GM18499 (cell line): ENCODE measurements around the gene C1orf167.

Experiments used
- ATAC-seq: cut with Tn5 transposase; IDR thresholded peaks from one replicate; pipeline ENCODE4 v1.9.1; 2021; ENCODE audit warnings: moderate number of reproducible peaks; ENCODE audit not compliant: insufficient read depth, unreplicated experiment

Gene C1orf167, protein sequence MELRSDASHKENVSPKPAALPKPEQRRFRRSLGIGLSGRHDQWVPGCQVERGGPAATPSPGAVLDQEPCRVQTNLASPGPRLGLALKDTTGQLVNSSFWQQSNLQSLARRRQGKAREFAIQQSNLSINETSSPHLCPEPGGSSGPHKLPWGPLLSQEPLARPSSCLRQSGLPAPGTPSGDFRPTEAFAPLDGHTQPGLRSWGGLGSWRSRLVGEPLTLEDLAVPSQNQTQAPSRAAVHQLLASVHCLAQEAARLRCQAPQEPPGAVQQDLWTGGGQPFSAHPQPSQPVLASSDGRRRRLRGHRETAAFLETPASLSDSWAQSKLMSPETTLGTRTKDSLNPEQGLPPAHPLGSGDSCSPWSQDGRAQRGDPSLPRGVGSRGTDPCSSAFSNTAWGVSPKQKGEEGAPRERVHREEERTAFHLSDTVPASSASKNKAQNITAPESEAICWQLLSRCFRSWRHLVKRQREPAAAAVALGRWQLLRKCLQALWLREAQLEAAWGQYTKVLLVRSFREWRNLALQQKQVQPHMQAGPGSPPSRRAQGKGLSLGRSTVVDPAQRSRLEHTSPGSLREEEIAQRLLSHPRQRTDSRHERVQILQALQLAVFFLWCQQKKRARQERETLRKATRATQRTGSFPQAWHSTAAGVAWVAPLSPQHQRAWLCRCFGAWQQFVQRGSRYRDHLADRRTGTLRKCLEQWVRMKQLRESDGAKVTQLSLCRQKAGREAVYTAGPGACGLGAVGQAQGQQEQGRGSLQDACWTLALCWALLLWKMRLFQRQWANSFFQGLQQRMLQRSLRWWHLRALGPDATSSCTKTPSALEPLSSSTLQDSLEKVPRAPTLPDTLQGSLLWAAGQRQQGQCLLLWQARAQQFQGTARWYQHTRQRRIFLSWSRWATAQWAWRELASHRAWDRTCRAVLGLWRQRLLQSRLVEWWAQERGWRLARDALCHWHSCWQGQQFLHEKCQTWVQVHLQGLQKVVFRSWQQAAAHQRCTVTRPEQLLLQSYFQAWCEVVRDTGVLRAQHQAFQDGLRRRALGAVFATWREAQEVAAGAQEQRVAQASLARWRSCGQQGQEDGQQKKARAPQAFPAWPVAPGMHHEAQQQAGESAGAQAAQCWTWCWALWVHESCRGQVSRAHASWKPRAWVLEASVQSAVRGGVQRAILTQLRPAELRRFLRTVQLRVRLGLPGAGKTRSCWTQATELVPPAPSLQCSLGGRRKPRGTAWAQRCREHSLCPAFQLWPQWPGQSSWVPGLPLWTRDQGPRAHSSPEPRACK (N-terminal part only)

GRCh38 chr1:11761988-11762406, at the start of gene C1orf167:
TSS of gene C1orf167 (plus strand) at chr1:11762193. CDS start at chr1:11764401, 2,208 bp downstream.
- ATAC-seq = no peak

- ATAC-seq = no peak
Measured at GRCh38 chr1:11712285-11712684, 49.7 kb upstream of the C1orf167 start.

DNA sequence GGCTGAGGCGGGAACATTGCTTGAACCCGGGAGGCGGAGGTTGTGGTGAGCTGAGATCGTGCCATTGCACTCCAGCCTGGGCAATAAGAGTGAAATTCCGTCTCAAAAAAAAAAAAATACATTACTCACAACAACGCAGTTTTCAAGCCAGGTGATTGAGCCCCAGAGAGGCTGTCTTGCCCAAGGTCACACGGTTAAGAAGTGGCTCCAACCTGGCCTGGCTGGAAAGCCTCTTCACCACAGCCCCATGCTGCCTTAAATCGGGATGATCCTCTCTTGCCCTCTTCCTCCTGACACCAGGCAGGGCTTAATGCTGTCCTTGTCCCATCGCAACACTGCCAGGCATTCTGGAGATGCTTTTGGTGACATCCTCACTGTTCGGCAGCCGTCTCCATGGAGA, 48.9 kb upstream of the C1orf167 start:
- no peak for ATAC-seq

DNA sequence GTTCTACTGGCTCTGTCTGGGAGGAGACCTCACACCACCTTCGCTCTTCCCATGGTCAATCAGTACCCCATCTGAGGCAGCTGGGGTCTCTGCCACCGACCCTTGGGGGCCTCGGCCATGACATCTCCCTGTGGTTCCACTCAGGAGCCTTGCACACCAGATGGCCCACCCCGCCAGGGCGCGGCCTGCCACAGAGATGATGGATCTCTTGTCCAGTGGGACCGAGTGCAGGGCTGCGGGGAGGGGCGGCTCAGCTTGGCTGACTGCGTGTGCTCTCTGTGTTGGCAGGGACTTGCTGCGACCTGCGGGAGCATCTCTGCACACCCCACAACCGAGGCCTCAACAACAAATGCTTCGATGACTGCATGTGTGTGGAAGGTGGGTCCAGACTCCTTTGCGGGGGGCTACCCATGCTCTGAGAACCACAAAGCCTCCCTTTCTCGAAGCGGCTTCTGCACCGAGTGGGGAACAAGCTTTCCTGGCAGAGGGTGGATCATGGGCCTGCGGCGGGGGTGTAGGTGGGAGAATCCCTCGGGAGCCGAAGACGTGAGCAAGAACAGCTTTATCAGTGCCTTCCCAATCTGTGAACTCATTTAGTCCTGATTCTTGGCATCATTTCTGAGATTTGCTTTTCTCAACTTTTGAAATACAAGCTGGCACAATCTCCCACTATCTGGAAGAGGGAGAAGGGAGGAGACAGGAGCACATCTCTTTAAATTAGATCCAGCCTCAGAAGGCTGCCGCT, 47.0 kb upstream of the C1orf167 start:
- no peak for ATAC-seq

- ATAC-seq = no peak
Measured at GRCh38 chr1:11719313-11720032, 42.5 kb upstream of the C1orf167 start.

- ATAC-seq = no peak
Measured at GRCh38 chr1:11720033-11720376, 42.0 kb upstream of the C1orf167 start.

GRCh38 chr1:11720525-11720924, 41.5 kb upstream of the C1orf167 start:
- ATAC-seq = no peak

GRCh38 chr1:11721311-11721710, 40.7 kb upstream of the C1orf167 start:
- no peak for ATAC-seq

- no peak for ATAC-seq
Measured at GRCh38 chr1:11722538-11722937, 39.5 kb upstream of the C1orf167 start.

DNA sequence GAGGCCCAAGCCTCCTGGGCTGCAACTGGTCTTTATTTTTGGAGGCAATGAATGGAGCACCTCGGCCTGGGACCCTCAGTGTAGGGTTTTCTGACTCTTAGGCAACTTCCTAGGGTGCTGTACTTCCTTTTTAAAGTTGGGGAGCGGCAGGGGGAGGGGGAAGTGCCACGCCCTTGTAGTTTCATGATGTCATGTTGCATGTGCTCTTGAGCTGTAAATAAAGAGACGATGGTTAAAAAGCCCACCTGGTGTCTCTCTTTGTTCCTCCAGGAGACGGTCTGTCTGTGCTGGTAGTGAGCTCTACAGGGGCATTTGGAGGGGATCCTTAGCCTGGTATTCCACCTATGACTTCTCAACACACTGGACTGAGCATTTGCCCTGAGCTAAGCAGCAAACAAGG, 36.4 kb upstream of the C1orf167 start:
- no peak for ATAC-seq

DNA sequence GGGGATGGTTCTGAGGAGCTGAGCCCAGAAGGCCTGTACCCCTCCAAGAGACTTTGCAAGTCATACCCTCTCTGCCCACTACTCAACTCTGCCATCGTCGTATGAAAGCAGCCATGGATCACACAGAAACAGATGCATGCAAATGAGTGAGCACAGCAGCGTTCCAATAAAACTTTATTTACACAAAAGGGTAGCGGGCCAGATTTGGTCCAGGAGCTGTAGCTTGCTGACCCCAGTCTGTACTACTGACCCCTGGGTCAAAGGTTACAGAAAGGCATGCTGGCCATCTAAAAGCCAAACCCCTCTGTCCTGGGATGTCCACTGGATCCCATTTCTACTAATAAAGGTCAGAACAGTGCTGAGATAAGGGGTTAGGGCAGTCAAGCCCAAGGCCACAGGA, 34.9 kb upstream of the C1orf167 start:
- no peak for ATAC-seq

GRCh38 chr1:11728126-11728806, 33.7 kb upstream of the C1orf167 start:
- ATAC-seq = no peak

DNA sequence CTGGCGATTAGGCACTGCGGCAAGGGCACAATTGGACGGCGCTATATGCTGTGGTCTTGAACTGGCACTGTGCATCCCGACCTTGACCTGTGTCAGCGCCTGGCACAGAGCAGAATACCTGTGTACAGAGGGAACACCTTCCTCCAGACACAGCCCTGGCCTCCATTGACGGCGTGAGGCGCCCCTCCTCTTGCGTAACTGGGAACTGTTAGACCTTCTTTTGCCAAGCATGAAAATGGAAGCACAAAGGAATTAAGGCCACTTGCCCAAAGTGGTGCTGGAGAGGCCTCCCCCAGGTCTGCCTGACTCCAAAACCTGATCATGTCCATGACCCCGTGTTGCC, 32.9 kb upstream of the C1orf167 start:
- ATAC-seq = no peak

DNA sequence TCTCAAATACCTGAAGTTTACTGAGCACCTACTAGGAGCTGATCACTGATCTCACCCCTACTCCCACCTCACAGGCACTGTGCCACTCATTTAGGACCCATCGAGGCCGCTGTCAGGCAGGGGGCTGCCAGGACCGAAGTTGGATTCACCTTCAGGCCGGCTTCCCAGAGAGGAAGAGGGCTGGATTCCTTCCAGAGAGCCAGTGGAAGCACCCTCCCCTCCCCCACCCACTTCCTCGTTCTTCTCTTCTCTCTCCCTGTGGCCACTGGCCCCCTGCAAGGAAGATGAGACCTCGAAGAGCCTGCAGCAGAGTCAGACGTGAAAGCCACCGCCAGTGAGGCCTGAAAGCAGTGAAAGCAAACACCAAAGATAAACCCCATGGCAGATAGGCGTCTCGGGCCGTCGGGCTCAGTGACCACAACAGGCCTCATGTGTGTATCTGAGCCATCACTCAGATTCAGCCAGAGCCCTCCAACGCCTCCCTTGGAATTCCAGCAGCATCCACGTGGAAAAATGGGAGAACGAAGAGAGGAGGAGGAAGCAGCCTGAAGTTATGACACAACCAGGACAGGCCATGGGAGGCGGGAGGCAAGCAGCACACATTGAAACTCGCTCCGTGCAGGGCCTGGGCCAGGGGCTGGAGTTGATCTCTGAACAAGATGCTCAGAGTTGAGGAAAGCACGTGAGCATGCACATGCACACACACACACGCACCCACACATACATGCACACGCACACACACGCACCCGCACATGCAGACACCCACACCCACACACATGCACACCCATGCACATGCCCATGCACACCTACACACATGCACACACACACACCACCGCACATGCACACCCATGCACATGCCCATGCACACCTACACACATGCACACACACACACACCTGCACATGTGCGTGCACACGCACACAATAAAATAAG, 32.2 kb upstream of the C1orf167 start:
- no peak for ATAC-seq

GRCh38 chr1:11730429-11730891, 31.5 kb upstream of the C1orf167 start:
- ATAC-seq = no peak

DNA sequence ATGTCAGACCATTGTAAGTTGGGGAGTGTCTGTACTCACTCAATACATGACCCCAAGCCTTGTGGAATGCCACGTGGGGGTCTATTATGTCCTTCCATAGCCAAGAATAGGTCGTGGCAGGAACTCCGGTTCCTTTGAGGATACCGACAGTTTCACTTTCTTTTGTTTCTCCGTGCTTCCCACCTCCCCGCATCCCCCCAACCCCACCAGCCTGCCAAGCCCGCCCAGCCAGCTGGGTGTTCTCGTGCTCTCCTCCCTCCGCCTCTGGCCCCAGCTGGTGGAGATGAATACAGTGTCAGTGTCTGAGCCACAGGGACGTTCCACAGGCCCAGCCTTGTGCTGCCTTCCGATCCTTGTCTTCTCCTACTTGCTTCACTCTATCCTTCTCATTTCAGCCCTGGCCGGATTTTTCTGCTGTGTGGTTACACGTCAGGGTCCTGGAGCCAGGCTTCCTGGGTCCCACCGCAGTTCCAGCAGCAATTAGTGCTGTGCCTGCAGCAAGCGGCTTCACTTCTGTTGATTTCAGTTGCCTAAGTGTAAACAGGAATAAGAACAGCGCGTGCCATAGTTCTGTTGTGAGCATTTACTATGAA, 30.2 kb upstream of the C1orf167 start:
- ATAC-seq = no peak

- ATAC-seq = no peak
Measured at GRCh38 chr1:11733306-11733705, 28.7 kb upstream of the C1orf167 start.

- ATAC-seq = no peak
Measured at GRCh38 chr1:11735531-11735853, 26.5 kb upstream of the C1orf167 start.
